Transverse colon (tissue), 4 donors: ENCODE measurements around the gene RTN4. TPM values are rescaled to one million over a fixed set of nuclear protein-coding genes. Genes with fewer than 3 reads are reported as not detected.

ENCODE experiments used
- DNase-seq: peaks from one replicate; pipeline ENCODE4 v3.0.0-alpha.2; 2019
- H3K27ac ChIP-seq, 4 donors: fragments of 200-600 bp; sonication (generic); 2 replicates each; pipeline ENCODE4 v1.5.1; 2016 to 2018; ENCODE audit warnings: inconsistent platforms in 4 of 4
- H3K27me3 ChIP-seq: fragments of 200-600 bp; sonication (generic); 2 replicates; pipeline ENCODE4 v1.5.1; 2017; ENCODE audit warnings: inconsistent platforms
- H3K36me3 ChIP-seq, 4 donors: fragments of 200-600 bp; sonication (generic); 2 replicates each; pipeline ENCODE4 v1.5.1; 2017 to 2019; ENCODE audit warnings: inconsistent platforms in 4 of 4
- H3K4me1 ChIP-seq, 4 donors: fragments of 200-600 bp; sonication (generic); 2 replicates each; pipeline ENCODE4 v1.5.1; 2017 to 2020; ENCODE audit warnings: inconsistent platforms in 4 of 4
- H3K4me3 ChIP-seq, 4 donors: fragments of 200-600 bp; sonication (generic); 1 replicate in 1 of 4; 2 replicates in 3 of 4; pipeline versions ENCODE4 v1.5.1 to v1.6.1; 2017 to 2019; ENCODE audit warnings: inconsistent platforms in 4 of 4
- H3K9me3 ChIP-seq, 2 donors: fragments of 200-600 bp; sonication (generic); 2 replicates each; pipeline ENCODE4 v1.5.1; 2017 to 2019; ENCODE audit warnings: inconsistent platforms in 2 of 2
- EP300 ChIP-seq: sonication (generic); formaldehyde crosslinking; IDR thresholded peaks from one replicate; pipeline ENCODE4 v1.6.1; 2017; ENCODE audit warnings: antibody characterized with exemption, low read depth
- POLR2A ChIP-seq: fragments of 450-650 bp; IDR thresholded peaks from one replicate; pipeline ENCODE4 v1.6.1; 2016; ENCODE audit warnings: antibody characterized with exemption, mild to moderate bottlenecking, moderate library complexity
- POLR2AphosphoS5 ChIP-seq, 3 donors: sonication (generic); formaldehyde crosslinking; IDR thresholded peaks; one replicate each; pipeline ENCODE4 v1.6.1; 2016; ENCODE audit warnings: antibody characterized with exemption in 3 of 3
- WGBS, 2 donors: methylation state at CpG; one replicate each; pipeline ENCODE4 v1.1.5; 2018; ENCODE audit warnings: low coverage in 1 of 2; 5-methylcytosine and 5-hydroxymethylcytosine counted together
- in situ Hi-C, 4 donors: fragments of 200-750 bp; cut with MboI; loops; one replicate each; pipeline versions ENCODE4 v1.15.0 to v1.15.1; 2017; ENCODE audit warnings: low sequenced_read_pairs in 3 of 4, low pct_ligation_motif_present in 1 of 4, low pct_unique_long_range_greater_than_20kb in 1 of 4
- intact Hi-C: fragments of 100-400 bp; cut with DNase I; formaldehyde crosslinking; loops from one replicate; pipeline ENCODE4 v1.15.1; 2023; ENCODE audit warnings: low total_unique reads
- total RNA-seq, 4 donors: library from RNA; depleted of rRNA; stranded (reverse); fragments of >200 nt; gene quantifications; one replicate each; pipeline ENCODE4 v1.1.0, GENCODE V29; 2016
- TF ChIP-seq, protein P1 (sequence below), 5 experiments: fragments of 200-600 bp in 3 of 5; fragments of 450-650 bp in 2 of 5; sonication (generic) in 3 of 5; IDR thresholded peaks; 1 replicate in 2 of 5; 2 replicates in 3 of 5; pipeline ENCODE4 v1.5.1; 2016 to 2017; ENCODE audit warnings: antibody characterized with exemption in 5 of 5, inconsistent platforms in 3 of 5, mild to moderate bottlenecking in 2 of 5, moderate library complexity in 1 of 5

Gene RTN4
- total RNA-seq, 4 donors from 2014 or later = 82.2 to 212 (median 183) TPM

DNA sequence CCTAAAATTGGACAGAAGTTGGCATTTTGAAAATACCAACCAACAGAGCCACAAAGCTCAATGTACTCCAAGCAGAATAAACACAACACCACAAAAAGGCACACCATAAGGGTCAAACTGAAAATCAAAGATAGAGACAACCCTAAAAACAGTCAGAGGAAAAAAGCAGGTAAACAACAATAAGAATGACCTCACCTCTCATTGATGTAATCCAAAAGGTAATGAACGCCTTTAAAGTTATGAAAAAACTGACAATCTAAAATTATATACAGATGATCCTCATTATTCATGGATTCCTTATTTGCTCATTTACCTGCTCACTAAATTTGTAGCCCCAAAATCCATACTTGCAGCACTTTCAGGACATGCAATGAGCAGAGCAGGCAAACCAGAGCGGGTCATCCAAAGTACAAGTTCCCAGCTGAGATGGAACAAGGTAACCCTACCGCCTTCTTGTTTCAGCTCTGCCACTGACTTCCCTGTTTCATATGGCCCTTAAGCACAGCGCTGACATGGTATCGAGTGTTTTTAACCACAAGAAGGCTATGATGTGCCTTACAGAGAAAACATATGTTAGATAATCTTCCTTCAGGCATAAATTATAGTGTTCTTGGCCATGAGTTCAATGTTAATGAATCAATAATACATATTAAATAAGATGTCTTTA, 17.0 kb downstream of the RTN4 start:
- WGBS, 2 donors = 72 to 100% methylated on average over 1 to 5 of the region's 5 CpGs
- DNase-seq = no peak
- in situ Hi-C loops = loop anchor here in 2 of 4 donors (25.0 kb wide), 1 partner anchor 129 kb away; no protein-coding TSS in a partner anchor
- no peaks in the 10 kb centered on the region for H3K36me3 ChIP-seq
- H3K4me3 ChIP-seq = no peak overlapping the region
- TF ChIP-seq, protein P1, sequence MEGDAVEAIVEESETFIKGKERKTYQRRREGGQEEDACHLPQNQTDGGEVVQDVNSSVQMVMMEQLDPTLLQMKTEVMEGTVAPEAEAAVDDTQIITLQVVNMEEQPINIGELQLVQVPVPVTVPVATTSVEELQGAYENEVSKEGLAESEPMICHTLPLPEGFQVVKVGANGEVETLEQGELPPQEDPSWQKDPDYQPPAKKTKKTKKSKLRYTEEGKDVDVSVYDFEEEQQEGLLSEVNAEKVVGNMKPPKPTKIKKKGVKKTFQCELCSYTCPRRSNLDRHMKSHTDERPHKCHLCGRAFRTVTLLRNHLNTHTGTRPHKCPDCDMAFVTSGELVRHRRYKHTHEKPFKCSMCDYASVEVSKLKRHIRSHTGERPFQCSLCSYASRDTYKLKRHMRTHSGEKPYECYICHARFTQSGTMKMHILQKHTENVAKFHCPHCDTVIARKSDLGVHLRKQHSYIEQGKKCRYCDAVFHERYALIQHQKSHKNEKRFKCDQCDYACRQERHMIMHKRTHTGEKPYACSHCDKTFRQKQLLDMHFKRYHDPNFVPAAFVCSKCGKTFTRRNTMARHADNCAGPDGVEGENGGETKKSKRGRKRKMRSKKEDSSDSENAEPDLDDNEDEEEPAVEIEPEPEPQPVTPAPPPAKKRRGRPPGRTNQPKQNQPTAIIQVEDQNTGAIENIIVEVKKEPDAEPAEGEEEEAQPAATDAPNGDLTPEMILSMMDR (IDR thresholded peaks at IDR 0.05) = no peak
- no peak for TF ChIP-seq EP300
- intact Hi-C loops = no loop called here
- H3K27me3 ChIP-seq = no peaks in the 10 kb centered on the region
- H3K4me1 ChIP-seq = peaks cover 5 to 81% (median 27%) of the 10 kb centered on the region in 4 donors
- H3K9me3 ChIP-seq = no peaks in the 10 kb centered on the region
- H3K27ac ChIP-seq = no peak overlapping the region

DNA sequence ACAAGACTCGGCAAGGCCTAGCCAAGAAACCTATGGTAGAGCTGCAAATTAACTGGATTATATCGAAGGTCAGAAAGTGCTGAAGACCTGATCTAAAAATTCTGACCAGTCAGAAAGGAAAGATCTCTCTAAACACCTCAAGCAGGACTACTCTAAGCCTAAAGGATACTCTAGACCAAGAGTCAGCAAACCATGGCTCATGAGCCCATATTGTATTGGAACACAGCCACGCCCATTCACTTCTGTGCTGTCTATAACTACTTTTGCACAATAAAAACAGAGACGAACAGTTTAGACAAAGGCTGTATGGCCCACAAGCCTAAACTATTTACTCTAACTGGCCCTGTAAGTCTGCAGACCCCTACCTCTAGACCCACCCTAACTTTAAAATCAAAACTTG, 18.7 kb downstream of the RTN4 start:
- no peaks in the 10 kb centered on the region for H3K36me3 ChIP-seq
- intact Hi-C loops (no loop called here), in situ Hi-C loops (loop anchor here in 2 of 4 donors (25.0 kb wide), 1 partner anchor 131 kb away; no protein-coding TSS in a partner anchor)
- H3K4me3 ChIP-seq = no peak overlapping the region
- DNase-seq = no peak
- H3K27ac ChIP-seq = no peak overlapping the region
- TF ChIP-seq EP300 (no peak), POLR2A (no peak), POLR2AphosphoS5 (IDR thresholded peaks at IDR 0.05) (no peak)
- TF ChIP-seq, protein P1 (IDR thresholded peaks at IDR 0.05) = no peak
- WGBS, 2 donors = 73 to 100% methylated on average over 1 to 4 of the region's 4 CpGs
- peaks cover 17 to 89% (median 27%) of the 10 kb centered on the region in 4 donors for H3K4me1 ChIP-seq
- H3K27me3 ChIP-seq = no peaks in the 10 kb centered on the region
- no peaks in the 10 kb centered on the region for H3K9me3 ChIP-seq

DNA sequence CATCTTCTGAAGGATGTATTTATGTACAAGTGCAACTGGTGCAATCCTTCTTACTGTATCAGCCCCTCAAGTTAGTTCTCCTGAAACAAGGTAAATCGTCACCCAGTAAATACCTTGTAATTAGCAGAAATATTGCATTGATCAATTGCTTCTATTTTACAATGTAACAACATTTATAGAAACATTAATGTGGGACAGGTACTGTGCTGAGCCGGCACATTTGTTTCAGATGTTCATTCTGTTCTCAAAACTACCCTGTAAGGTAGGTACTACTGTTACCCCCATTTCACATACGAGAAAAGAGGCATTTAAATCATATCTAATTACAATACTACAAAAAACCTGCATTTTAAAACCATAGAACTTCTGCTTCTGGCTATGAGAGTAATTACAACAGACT, 19.5 kb downstream of the RTN4 start:
- no peaks in the 10 kb centered on the region for H3K27me3 ChIP-seq
- H3K4me3 ChIP-seq = no peak overlapping the region
- in situ Hi-C loops (loop anchor here in 2 of 4 donors (25.0 kb wide), 1 partner anchor 132 kb away; no protein-coding TSS in a partner anchor), intact Hi-C loops (no loop called here)
- peaks cover 17 to 96% (median 31%) of the 10 kb centered on the region in 4 donors for H3K4me1 ChIP-seq
- H3K27ac ChIP-seq = no peak overlapping the region
- 85 to 86% methylated on average over 3 of the region's 3 CpGs for WGBS, 2 donors
- no peaks in the 10 kb centered on the region for H3K36me3 ChIP-seq
- TF ChIP-seq EP300 (no peak), POLR2A (no peak), POLR2AphosphoS5 (IDR thresholded peaks at IDR 0.05) (no peak)
- TF ChIP-seq, protein P1 (IDR thresholded peaks at IDR 0.05) = no peak
- H3K9me3 ChIP-seq = no peaks in the 10 kb centered on the region
- no peak for DNase-seq

DNA sequence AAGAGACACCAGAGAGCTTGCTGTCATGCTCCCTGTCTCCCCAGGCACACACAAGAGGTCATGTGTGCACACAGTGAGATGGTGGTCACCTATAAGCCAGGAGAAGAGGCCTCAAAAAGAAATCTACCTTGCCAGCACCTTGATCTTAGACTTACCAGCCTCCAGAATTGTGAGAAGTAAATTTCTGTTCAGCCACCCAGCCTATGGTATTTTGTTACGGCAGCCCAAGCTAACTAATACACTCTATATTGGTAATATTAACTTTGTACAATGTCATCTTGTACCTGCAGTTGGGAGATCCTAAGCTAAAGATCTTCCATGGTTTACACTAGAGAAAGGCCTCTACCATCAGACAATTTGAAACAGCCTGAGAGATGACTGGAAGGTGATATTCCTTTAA, 21.2 kb downstream of the RTN4 start:
- TF ChIP-seq EP300 (no peak), POLR2AphosphoS5 (IDR thresholded peaks at IDR 0.05) (no peak)
- Histone ChIP-seq H3K4me3 (no peak overlapping the region), H3K9me3 (no peaks in the 10 kb centered on the region), H3K36me3 (no peaks in the 10 kb centered on the region), H3K27me3 (no peaks in the 10 kb centered on the region), H3K4me1 (peaks cover 19 to 99% (median 34%) of the 10 kb centered on the region in 4 donors), H3K27ac (no peak overlapping the region)
- 57 to 100% methylated on average over 1 of the region's 1 CpG for WGBS, 2 donors
- in situ Hi-C loops (loop anchor here in 2 of 4 donors (25.0 kb wide), 1 partner anchor 133 kb away; no protein-coding TSS in a partner anchor), intact Hi-C loops (no loop called here)
- DNase-seq = no peak
